Testis (tissue), 3 donors: ENCODE measurements around the gene SLC24A3. TPM values are rescaled to one million over a fixed set of nuclear protein-coding genes. Genes with fewer than 3 reads are reported as not detected.

Source experiments
- DNase-seq: peaks from one replicate; pipeline ENCODE4 v3.0.0-alpha.2; 2019
- H3K27ac ChIP-seq, 2 donors: fragments of 200-600 bp; sonication (generic); one replicate each; pipeline ENCODE4 v1.5.1; 2019
- H3K27me3 ChIP-seq: fragments of 200-600 bp; sonication (generic); one replicate; pipeline ENCODE4 v1.5.1; 2019
- H3K36me3 ChIP-seq: fragments of 200-600 bp; sonication (generic); one replicate; pipeline ENCODE4 v1.5.1; 2017; ENCODE audit warnings: low read depth; ENCODE audit errors: missing control alignments
- H3K4me1 ChIP-seq: fragments of 200-600 bp; sonication (generic); one replicate; pipeline ENCODE4 v1.5.1; 2019
- H3K4me3 ChIP-seq, 2 donors: fragments of 200-600 bp; sonication (generic); one replicate each; pipeline ENCODE4 v1.5.1; 2017 to 2019
- H3K9me3 ChIP-seq: fragments of 200-600 bp; sonication (generic); one replicate; pipeline ENCODE4 v1.5.1; 2017
- CTCF ChIP-seq, 3 experiments: fragments of 450-650 bp in 2 of 3; fragments of 200-600 bp in 1 of 3; sonication (generic) in 1 of 3; IDR thresholded peaks; one replicate each; pipeline ENCODE4 v1.5.1; 2016 to 2019; ENCODE audit warnings: antibody characterized with exemption in 3 of 3, mild to moderate bottlenecking in 2 of 3, moderate library complexity in 1 of 3
- POLR2A ChIP-seq: fragments of 450-650 bp; IDR thresholded peaks from one replicate; pipeline ENCODE4 v1.6.1; 2017; ENCODE audit warnings: antibody characterized with exemption, mild to moderate bottlenecking, moderate library complexity
- WGBS, 2 donors: methylation state at CpG; one replicate each; pipeline ENCODE4 v1.1.5; 2018; 5-methylcytosine and 5-hydroxymethylcytosine counted together
- intact Hi-C: fragments of 100-400 bp; cut with DNase I; formaldehyde crosslinking; loops from one replicate; pipeline ENCODE4 v1.15.1; 2023; ENCODE audit warnings: low total_unique reads
- polyA plus RNA-seq: library from polyadenylated mRNA; stranded (reverse); fragments of 350-450 nt; fragmentation: Illumina TruSeq; extraction: RNeasy Lipid Tissue Mini Kit (QIAGEN cat#74804); gene quantifications from one replicate; pipeline ENCODE4 v1.2.3, GENCODE V29; 2014; ENCODE audit warnings: low read depth, low replicate concordance; ENCODE audit not compliant: insufficient read depth
- total RNA-seq, 2 donors: library from RNA; depleted of rRNA; stranded (reverse); fragments of >200 nt; gene quantifications; one replicate each; pipeline ENCODE4 v1.2.3, GENCODE V29; 2016

The SLC24A3 gene
- total and polyA plus RNA-seq, 3 donors from 2014 or later: 2.4 to 4.5 (median 3.8) TPM

DNA sequence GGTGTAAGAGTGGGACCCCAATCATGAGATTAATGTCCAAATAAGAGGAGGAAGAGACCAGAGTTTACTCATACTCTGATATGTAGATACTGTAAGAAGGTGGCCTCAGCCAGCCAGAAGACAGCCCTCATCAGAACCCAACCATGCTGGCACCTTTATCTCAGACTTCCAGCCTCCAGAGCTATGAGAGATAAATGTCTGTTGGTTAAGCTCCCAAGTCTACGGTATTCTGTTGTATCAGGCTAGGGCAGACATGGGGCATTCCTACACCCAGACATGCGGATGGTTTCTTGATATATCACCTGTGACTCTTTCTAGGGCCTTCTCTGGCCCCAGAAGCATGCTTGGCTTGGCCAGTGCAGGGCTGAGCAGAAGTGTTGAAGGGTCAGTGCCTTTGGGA is 298.2 kb downstream of the SLC24A3 start:
- Histone ChIP-seq H3K27ac (no peak overlapping the region), H3K9me3 (no peaks in the 10 kb centered on the region), H3K4me1 (no peaks in the 10 kb centered on the region), H3K4me3 (no peak overlapping the region), H3K36me3 (no peaks in the 10 kb centered on the region), H3K27me3 (no peaks in the 10 kb centered on the region)
- intact Hi-C loops: no loop called here
- 83 to 89% methylated on average over 2 of the region's 2 CpGs for WGBS, 2 donors
- DNase-seq: no peak
- no peak for TF ChIP-seq CTCF (IDR thresholded peaks at IDR 0.05)
- no peak for TF ChIP-seq POLR2A

DNA sequence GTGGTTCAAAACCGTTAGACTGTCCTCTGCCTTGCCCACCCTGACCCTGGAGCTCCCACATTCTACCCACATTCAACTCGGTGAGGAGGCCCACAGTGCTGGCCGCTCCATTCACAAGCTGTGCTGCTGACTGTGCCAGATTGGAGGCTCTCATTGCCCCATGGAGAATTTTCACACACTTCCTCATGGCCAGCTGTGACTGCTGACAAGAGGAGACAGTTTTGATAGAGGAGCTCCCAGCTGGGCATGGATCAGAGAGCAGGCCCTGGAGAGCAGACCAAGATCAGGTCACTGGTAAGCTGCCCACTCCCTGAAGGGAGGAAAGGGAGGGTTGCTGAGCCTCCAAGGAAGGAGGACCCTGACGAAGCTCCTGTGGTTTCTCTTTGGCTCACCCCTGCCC is 299.5 kb downstream of the SLC24A3 start:
- 85 to 90% methylated on average over 4 of the region's 4 CpGs for WGBS, 2 donors
- DNase-seq: no peak
- no peaks in the 10 kb centered on the region for H3K4me1 ChIP-seq
- intact Hi-C loops: no loop called here
- no peaks in the 10 kb centered on the region for H3K36me3 ChIP-seq
- no peaks in the 10 kb centered on the region for H3K27me3 ChIP-seq
- no peak for TF ChIP-seq CTCF (IDR thresholded peaks at IDR 0.05)
- TF ChIP-seq POLR2A: no peak
- H3K9me3 ChIP-seq: no peaks in the 10 kb centered on the region
- no peak overlapping the region for H3K4me3 ChIP-seq
- no peak overlapping the region for H3K27ac ChIP-seq

DNA sequence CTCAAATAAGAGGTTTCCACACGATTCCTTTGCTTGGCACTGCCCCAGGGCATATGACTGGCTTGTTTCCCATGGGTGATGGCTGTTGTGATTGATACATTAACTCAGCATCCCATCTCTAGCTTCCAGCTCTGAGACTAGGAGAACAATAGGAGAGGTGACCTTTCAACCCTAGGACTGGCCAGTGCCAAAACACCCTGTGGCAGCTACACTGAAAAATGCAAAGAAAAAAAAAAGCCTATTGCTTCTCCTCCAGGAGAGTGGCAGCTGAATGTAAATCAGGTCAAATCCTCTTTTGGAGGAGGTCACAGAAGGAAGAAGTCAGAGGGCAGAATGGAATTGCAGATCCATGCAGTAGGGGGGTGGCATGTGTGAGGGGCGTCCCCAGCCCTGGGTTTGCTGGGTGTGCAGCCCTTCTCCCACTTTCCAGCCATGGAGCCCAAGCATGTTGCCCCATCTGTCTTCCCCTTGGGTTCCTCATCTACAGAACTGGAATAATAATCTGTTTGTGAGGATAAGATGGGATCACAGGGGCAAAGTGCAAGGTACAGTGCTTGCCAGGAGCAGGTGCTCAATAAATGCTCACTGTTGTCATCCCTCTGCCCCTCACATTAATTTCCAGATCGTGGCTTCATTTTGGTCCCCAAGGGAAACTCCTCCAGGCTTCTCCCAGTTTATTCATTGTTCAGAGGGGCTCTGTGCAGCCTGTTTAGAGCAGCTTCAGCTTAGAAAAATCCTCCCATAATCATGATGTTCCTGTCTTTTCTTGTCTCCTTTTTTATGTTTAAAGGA is 300.6 kb downstream of the SLC24A3 start:
- Histone ChIP-seq H3K4me3 (no peak overlapping the region), H3K36me3 (no peaks in the 10 kb centered on the region), H3K9me3 (no peaks in the 10 kb centered on the region), H3K4me1 (no peaks in the 10 kb centered on the region), H3K27ac (no peak overlapping the region), H3K27me3 (no peaks in the 10 kb centered on the region)
- DNase-seq: no peak
- TF ChIP-seq POLR2A (no peak), CTCF (IDR thresholded peaks at IDR 0.05) (no peak)
- WGBS, 2 donors: 76 to 83% methylated on average over 3 of the region's 3 CpGs
- intact Hi-C loops: no loop called here

- 79 to 86% methylated on average over 6 of the region's 6 CpGs for WGBS, 2 donors
- Histone ChIP-seq H3K4me3 (no peak overlapping the region), H3K4me1 (no peaks in the 10 kb centered on the region), H3K9me3 (no peaks in the 10 kb centered on the region), H3K27ac (no peak overlapping the region), H3K36me3 (no peaks in the 10 kb centered on the region), H3K27me3 (no peaks in the 10 kb centered on the region)
- DNase-seq: no peak
- intact Hi-C loops: no loop called here
- TF ChIP-seq POLR2A: no peak
- TF ChIP-seq CTCF (IDR thresholded peaks at IDR 0.05): no peak
Measured at GRCh38 chr20:19515074-19515473, 302.6 kb downstream of the SLC24A3 start.

DNA sequence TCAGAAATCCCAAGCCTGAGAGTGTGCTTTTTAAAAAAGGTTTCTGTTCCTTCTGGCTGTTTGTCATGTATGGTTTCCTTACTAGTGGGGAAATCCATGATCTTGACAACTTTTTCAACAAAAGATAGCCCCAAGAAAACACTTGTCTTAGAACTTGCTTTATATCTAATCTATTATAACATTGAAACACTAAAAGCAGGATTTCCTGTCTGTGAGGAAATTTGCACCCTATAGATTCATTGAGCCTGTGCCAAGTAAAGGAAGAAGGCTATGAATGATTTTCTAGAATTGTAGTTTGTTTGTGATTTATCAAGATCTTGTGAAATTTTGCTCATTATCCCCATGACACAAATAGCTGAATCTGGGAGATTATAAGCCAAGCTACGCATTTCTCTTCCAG is 307.0 kb downstream of the SLC24A3 start:
- no peaks in the 10 kb centered on the region for H3K36me3 ChIP-seq
- intact Hi-C loops: no loop called here
- no peak overlapping the region for H3K27ac ChIP-seq
- WGBS, 2 donors: 21 to 91% methylated on average over 1 of the region's 1 CpG
- no peak overlapping the region for H3K4me3 ChIP-seq
- H3K9me3 ChIP-seq: no peaks in the 10 kb centered on the region
- no peak for TF ChIP-seq POLR2A
- no peak for TF ChIP-seq CTCF (IDR thresholded peaks at IDR 0.05)
- H3K4me1 ChIP-seq: no peaks in the 10 kb centered on the region
- H3K27me3 ChIP-seq: no peaks in the 10 kb centered on the region
- no peak for DNase-seq
